Measurements from ENCODE around the gene GABRR3. TPM values are rescaled to one million over a fixed set of nuclear protein-coding genes. Genes with fewer than 3 reads are reported as not detected.

Gene GABRR3
- total RNA-seq, 2 donors from 2014 or later: not detected

GRCh38 chr3:97958796-97959195 lies 76.3 kb downstream of the GABRR3 start:
- Histone ChIP-seq H3K27me3 (no peaks in the 10 kb centered on the region), H3K4me3 (no peak overlapping the region), H3K4me1 (no peaks in the 10 kb centered on the region), H3K9me3 (no peaks in the 10 kb centered on the region), H3K36me3 (no peaks in the 10 kb centered on the region), H3K9ac (ENCODE audit: low read depth in 2 of 2, low read length in 2 of 2) (no peak overlapping the region), H3K27ac (no peak overlapping the region)
- intact Hi-C loops (cut with DNase I): no loop called here
- TF ChIP-seq, protein P1, sequence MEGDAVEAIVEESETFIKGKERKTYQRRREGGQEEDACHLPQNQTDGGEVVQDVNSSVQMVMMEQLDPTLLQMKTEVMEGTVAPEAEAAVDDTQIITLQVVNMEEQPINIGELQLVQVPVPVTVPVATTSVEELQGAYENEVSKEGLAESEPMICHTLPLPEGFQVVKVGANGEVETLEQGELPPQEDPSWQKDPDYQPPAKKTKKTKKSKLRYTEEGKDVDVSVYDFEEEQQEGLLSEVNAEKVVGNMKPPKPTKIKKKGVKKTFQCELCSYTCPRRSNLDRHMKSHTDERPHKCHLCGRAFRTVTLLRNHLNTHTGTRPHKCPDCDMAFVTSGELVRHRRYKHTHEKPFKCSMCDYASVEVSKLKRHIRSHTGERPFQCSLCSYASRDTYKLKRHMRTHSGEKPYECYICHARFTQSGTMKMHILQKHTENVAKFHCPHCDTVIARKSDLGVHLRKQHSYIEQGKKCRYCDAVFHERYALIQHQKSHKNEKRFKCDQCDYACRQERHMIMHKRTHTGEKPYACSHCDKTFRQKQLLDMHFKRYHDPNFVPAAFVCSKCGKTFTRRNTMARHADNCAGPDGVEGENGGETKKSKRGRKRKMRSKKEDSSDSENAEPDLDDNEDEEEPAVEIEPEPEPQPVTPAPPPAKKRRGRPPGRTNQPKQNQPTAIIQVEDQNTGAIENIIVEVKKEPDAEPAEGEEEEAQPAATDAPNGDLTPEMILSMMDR (IDR thresholded peaks at IDR 0.05): no peak
- DNase-seq: no peak

- no peaks in the 10 kb centered on the region for H3K36me3 ChIP-seq
- H3K27me3 ChIP-seq: no peaks in the 10 kb centered on the region
- TF ChIP-seq, protein P1 (IDR thresholded peaks at IDR 0.05): no peak
- no peak for DNase-seq
- no peaks in the 10 kb centered on the region for H3K9me3 ChIP-seq
- intact Hi-C loops (cut with DNase I): no loop called here
- H3K4me3 ChIP-seq: no peak overlapping the region
- H3K27ac ChIP-seq: no peak overlapping the region
- H3K9ac ChIP-seq (ENCODE audit: low read depth in 2 of 2, low read length in 2 of 2): no peak overlapping the region
- no peaks in the 10 kb centered on the region for H3K4me1 ChIP-seq
These were observed 76.7 kb downstream of the GABRR3 start for GRCh38 chr3:97958396-97958795.

DNA sequence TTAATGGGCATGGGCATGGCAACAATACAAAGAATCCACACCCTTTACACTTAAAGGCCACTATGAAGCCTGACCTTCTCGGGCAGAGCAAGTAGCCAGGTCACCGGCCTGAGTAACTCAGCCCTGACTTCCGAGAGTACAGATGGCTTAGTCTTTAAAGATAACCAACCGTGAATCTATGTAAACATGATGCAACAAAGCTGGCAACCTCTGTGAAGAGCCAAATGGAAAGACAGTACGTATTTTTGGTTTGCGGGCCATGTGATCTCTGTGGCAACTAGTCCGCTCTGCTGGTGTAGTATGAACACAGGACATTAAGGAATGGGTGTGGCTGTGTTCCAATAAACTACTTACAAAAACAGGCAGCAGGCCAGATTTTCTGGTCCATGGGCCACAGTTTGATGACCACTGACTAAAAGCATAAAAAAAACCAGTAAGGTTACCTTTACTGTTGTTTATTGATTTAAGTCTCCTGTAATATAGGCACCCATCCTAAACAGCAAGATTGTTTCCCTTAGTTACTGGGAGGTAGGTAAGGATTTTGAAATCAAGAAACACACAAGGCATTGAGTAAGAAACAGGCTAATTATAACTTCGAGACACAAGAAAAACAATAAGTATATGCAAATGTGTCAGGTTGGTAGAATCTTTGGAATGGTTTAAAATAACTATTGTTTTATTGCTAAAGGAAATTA lies 77.4 kb downstream of the GABRR3 start:
- Histone ChIP-seq H3K27ac (no peak overlapping the region), H3K36me3 (no peaks in the 10 kb centered on the region), H3K4me1 (no peaks in the 10 kb centered on the region), H3K9ac (ENCODE audit: low read depth in 2 of 2, low read length in 2 of 2) (no peak overlapping the region), H3K9me3 (no peaks in the 10 kb centered on the region), H3K4me3 (no peak overlapping the region), H3K27me3 (no peaks in the 10 kb centered on the region)
- intact Hi-C loops (cut with DNase I): no loop called here
- DNase-seq: peak; percentile 25
- TF ChIP-seq, protein P1 (IDR thresholded peaks at IDR 0.05): no peak

GRCh38 chr3:97956051-97956450 lies 79.1 kb downstream of the GABRR3 start:
- Histone ChIP-seq H3K36me3 (no peaks in the 10 kb centered on the region), H3K27me3 (no peaks in the 10 kb centered on the region), H3K9me3 (no peaks in the 10 kb centered on the region), H3K4me3 (no peak overlapping the region), H3K4me1 (no peaks in the 10 kb centered on the region), H3K27ac (no peak overlapping the region), H3K9ac (ENCODE audit: low read depth in 2 of 2, low read length in 2 of 2) (no peak overlapping the region)
- DNase-seq: no peak
- TF ChIP-seq, protein P1 (IDR thresholded peaks at IDR 0.05): no peak
- intact Hi-C loops (cut with DNase I): no loop called here

GRCh38 chr3:97954228-97954827 lies 80.8 kb downstream of the GABRR3 start:
- intact Hi-C loops (cut with DNase I): no loop called here
- TF ChIP-seq, protein P1 (IDR thresholded peaks at IDR 0.05): no peak
- DNase-seq: no peak
- H3K9me3 ChIP-seq: no peaks in the 10 kb centered on the region
- H3K4me3 ChIP-seq: no peak overlapping the region
- no peak overlapping the region for H3K9ac ChIP-seq (ENCODE audit: low read depth in 2 of 2, low read length in 2 of 2)
- no peak overlapping the region for H3K27ac ChIP-seq
- no peaks in the 10 kb centered on the region for H3K36me3 ChIP-seq
- no peaks in the 10 kb centered on the region for H3K27me3 ChIP-seq
- no peaks in the 10 kb centered on the region for H3K4me1 ChIP-seq
